ENCODE measurements around the gene DNAJB5. TPM values are rescaled to one million over a fixed set of nuclear protein-coding genes. Genes with fewer than 3 reads are reported as not detected.
A peak's percentile ranks its signal among the peaks of the same experiment; 100 is the strongest.

The DNAJB5 gene
- total and polyA plus RNA-seq, 2 donors (not counting 1 experiment from before 2014, with no cell fraction given) = 8.1 to 9.9 TPM

DNA sequence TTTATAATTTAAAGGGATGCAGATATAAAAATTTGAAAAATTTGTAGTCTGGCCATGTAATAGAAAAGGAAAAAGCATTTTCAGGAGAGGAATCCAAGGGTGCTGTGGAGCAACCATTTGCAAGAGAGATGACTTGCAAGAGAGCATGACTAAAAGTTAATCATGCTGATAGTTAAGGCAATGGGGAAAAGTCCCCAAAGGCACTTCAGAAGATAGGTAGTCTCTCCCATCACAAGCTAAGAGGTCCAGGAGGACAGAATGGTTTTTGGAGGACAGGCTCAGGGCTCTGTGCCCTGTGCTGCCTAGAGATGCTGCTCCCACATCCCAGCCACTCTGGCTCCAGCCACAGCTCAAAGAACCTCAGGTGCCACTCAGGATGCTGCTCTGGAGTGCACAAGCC lies 38.8 kb downstream of the DNAJB5 start:
- H3K4me2 ChIP-seq (ENCODE audit: extremely low read depth, insufficient read depth, low read length) = no peak overlapping the region
- no peaks in the 10 kb centered on the region for H3K9me3 ChIP-seq (ENCODE audit: control insufficient read depth, insufficient read depth, low read depth, low read length)
- H3K27me3 ChIP-seq (ENCODE audit: control insufficient read depth, insufficient read depth, low read length) = no peaks in the 10 kb centered on the region
- H3K4me1 ChIP-seq (ENCODE audit: control insufficient read depth, extremely low read depth, insufficient read depth, low read length) = peaks cover 2% of the 10 kb centered on the region
- H3K4me3 ChIP-seq (replicated peaks in 1 of 4; ENCODE audit: control extremely low read depth in 1 of 4, insufficient read depth in 1 of 4, low read depth in 3 of 4, low read length in 4 of 4) = no peak overlapping the region
- H2AFZ ChIP-seq (ENCODE audit: low read length) = no peak overlapping the region
- H3K9ac ChIP-seq (ENCODE audit: insufficient read depth, low read length) = no peak overlapping the region
- no peaks in the 10 kb centered on the region for H3K79me2 ChIP-seq (ENCODE audit: control insufficient read depth, insufficient read depth, low read length)
- no peaks in the 10 kb centered on the region for H3K36me3 ChIP-seq (ENCODE audit: control insufficient read depth, insufficient read depth, low read length)
- no peak overlapping the region for H3K27ac ChIP-seq (ENCODE audit: insufficient read depth, low read length)
- TF ChIP-seq, protein P1, sequence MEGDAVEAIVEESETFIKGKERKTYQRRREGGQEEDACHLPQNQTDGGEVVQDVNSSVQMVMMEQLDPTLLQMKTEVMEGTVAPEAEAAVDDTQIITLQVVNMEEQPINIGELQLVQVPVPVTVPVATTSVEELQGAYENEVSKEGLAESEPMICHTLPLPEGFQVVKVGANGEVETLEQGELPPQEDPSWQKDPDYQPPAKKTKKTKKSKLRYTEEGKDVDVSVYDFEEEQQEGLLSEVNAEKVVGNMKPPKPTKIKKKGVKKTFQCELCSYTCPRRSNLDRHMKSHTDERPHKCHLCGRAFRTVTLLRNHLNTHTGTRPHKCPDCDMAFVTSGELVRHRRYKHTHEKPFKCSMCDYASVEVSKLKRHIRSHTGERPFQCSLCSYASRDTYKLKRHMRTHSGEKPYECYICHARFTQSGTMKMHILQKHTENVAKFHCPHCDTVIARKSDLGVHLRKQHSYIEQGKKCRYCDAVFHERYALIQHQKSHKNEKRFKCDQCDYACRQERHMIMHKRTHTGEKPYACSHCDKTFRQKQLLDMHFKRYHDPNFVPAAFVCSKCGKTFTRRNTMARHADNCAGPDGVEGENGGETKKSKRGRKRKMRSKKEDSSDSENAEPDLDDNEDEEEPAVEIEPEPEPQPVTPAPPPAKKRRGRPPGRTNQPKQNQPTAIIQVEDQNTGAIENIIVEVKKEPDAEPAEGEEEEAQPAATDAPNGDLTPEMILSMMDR (conservative IDR thresholded peaks at IDR 0.05 in 1 of 2, IDR thresholded peaks at IDR 0.05 in 1 of 2; ENCODE audit: low read depth in 1 of 2, low read length in 2 of 2) = no peak
- TF ChIP-seq EZH2 (IDR thresholded peaks at IDR 0.05; ENCODE audit: low read length, missing control alignments) = no peak
- no peak for DNase-seq (ENCODE audit: low read depth in 2 of 2)
- H4K20me1 ChIP-seq (ENCODE audit: control insufficient read depth, extremely low read depth, insufficient read depth, low read length) = no peaks in the 10 kb centered on the region

DNA sequence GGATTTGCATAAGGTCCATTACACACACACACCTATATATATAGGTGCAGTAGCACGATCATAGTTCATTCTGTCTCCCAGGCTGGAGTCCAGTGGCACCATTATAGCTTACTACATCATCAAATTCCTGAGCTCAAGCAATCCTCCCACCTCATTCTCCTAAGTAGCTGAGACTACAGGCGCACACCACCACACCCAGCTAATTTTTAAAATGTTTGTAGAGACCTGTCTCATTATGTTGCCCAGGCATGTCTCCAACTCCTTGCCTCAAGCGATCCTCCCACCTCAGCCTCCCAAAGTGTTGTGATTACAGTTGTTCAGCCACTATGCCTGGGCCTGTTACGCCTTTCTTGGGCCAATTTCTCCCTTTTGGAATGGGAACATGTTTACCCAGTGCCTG lies 39.7 kb downstream of the DNAJB5 start:
- H3K27me3 ChIP-seq (ENCODE audit: control insufficient read depth, insufficient read depth, low read length) = no peaks in the 10 kb centered on the region
- H3K79me2 ChIP-seq (ENCODE audit: control insufficient read depth, insufficient read depth, low read length) = no peaks in the 10 kb centered on the region
- no peak overlapping the region for H3K4me3 ChIP-seq (replicated peaks in 1 of 4; ENCODE audit: control extremely low read depth in 1 of 4, insufficient read depth in 1 of 4, low read depth in 3 of 4, low read length in 4 of 4)

GRCh38 chr9:35029852-35030251 lies 40.3 kb downstream of the DNAJB5 start:
- DNase-seq (ENCODE audit: low read depth in 2 of 2) = peak in 1 of 2 donors; percentile 41
- no peak overlapping the region for H2AFZ ChIP-seq (ENCODE audit: low read length)

More for the DNA sequence above, 39.7 kb downstream of the DNAJB5 start:
- TF ChIP-seq EZH2 (IDR thresholded peaks at IDR 0.05; ENCODE audit: low read length, missing control alignments) = no peak
- TF ChIP-seq, protein P1 (conservative IDR thresholded peaks at IDR 0.05 in 1 of 2, IDR thresholded peaks at IDR 0.05 in 1 of 2; ENCODE audit: low read depth in 1 of 2, low read length in 2 of 2) = no peak
- Histone ChIP-seq H3K27ac (ENCODE audit: insufficient read depth, low read length) (no peak overlapping the region), H3K4me1 (ENCODE audit: control insufficient read depth, extremely low read depth, insufficient read depth, low read length) (peaks cover 2% of the 10 kb centered on the region), H3K4me2 (ENCODE audit: extremely low read depth, insufficient read depth, low read length) (no peak overlapping the region), H3K9me3 (ENCODE audit: control insufficient read depth, insufficient read depth, low read depth, low read length) (no peaks in the 10 kb centered on the region), H2AFZ (ENCODE audit: low read length) (no peak overlapping the region), H3K36me3 (ENCODE audit: control insufficient read depth, insufficient read depth, low read length) (no peaks in the 10 kb centered on the region), H3K9ac (ENCODE audit: insufficient read depth, low read length) (no peak overlapping the region), H4K20me1 (ENCODE audit: control insufficient read depth, extremely low read depth, insufficient read depth, low read length) (no peaks in the 10 kb centered on the region)
- no peak for DNase-seq (ENCODE audit: low read depth in 2 of 2)

More at GRCh38 chr9:35029852-35030251, 40.3 kb downstream of the DNAJB5 start:
- H3K9ac ChIP-seq (ENCODE audit: insufficient read depth, low read length) = no peak overlapping the region
- H3K4me1 ChIP-seq (ENCODE audit: control insufficient read depth, extremely low read depth, insufficient read depth, low read length) = peaks cover 2% of the 10 kb centered on the region
- TF ChIP-seq EZH2 (IDR thresholded peaks at IDR 0.05; ENCODE audit: low read length, missing control alignments) = no peak
- TF ChIP-seq, protein P1 (conservative IDR thresholded peaks at IDR 0.05 in 1 of 2, IDR thresholded peaks at IDR 0.05 in 1 of 2; ENCODE audit: low read depth in 1 of 2, low read length in 2 of 2) = no peak
- no peaks in the 10 kb centered on the region for H3K27me3 ChIP-seq (ENCODE audit: control insufficient read depth, insufficient read depth, low read length)
- H3K79me2 ChIP-seq (ENCODE audit: control insufficient read depth, insufficient read depth, low read length) = no peaks in the 10 kb centered on the region
- H3K27ac ChIP-seq (ENCODE audit: insufficient read depth, low read length) = no peak overlapping the region
- no peak overlapping the region for H3K4me3 ChIP-seq (replicated peaks in 1 of 4; ENCODE audit: control extremely low read depth in 1 of 4, insufficient read depth in 1 of 4, low read depth in 3 of 4, low read length in 4 of 4)
- H3K36me3 ChIP-seq (ENCODE audit: control insufficient read depth, insufficient read depth, low read length) = no peaks in the 10 kb centered on the region
- no peaks in the 10 kb centered on the region for H3K9me3 ChIP-seq (ENCODE audit: control insufficient read depth, insufficient read depth, low read depth, low read length)
- no peak overlapping the region for H3K4me2 ChIP-seq (ENCODE audit: extremely low read depth, insufficient read depth, low read length)
- H4K20me1 ChIP-seq (ENCODE audit: control insufficient read depth, extremely low read depth, insufficient read depth, low read length) = no peaks in the 10 kb centered on the region

All from fibroblast of lung (primary cell).